ENCODE results near the gene SLC13A1.

The SLC13A1 gene

DNA sequence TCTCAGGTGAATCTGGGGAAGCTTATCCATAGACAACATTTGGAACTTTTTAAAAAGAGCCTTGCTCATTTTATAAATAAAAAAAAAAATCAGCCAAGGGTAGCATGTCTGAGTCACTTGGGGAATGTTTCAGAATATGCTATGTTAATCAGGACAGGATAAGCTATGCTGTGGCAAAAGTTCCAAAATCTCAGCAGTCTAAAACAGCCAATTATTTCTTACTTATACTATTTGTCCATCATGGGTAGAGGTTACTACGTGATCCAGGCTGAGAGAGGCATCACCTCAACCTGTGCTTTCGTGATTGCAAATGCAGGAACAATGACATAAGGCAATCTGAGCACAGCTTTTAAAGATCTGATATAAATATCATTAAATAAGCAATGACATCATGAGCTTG is 6.5 kb downstream of the SLC13A1 start:
- DNase-seq: no peak

DNA sequence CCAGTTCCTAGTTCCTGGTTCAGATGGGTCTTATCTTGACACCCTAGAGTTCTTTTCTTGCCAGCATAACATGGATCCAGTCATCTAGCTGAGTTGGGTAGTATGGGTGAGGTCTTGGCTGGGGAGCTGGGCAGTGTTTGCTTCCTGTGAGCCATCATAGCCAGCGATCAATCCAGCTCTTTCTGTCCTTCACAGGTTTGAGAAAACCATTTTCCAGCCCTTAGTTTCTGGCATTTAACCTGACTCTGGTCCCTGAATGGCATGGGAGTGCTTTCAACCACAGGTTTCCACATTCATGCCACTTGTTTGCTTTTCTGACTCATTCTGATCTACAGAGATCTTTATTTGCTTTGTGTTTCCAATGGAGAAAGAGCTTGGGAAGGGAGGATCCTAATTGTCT is 8.6 kb downstream of the SLC13A1 start:
- DNase-seq: no peak

DNA sequence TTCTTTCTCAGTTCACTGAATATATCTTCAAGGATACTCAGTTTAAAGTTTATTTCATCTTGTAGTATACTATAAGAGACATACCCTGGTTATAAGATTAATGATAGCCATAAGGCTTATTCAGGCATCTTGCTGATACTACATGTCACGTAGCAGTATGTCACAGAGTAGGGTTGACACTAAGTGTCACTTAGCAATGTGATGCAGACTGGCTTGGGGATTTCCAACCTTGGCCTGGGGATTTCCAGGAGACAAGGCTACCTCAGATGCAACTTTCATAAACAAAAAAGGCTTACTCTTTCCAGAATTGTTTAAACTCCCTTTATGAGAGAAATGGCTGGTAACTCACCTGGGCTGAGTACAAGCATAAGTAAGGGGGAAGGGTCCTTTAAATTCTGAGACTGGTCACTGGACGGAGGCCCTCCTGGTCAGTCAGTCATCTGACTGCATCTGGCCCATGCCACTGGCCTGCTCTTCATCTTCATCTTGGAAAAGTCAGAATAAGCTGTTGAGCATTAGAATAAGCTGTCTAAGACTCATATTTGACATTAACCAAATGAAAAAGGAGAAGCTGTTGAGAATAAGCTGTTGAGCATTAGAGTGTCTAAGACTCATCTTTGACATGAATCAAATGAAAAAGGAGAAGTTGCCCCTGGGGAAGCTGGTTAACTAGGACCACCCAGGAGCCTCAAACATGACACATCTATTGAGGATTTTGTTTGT is 9.5 kb downstream of the SLC13A1 start:
- DNase-seq: peak; percentile 54

DNA sequence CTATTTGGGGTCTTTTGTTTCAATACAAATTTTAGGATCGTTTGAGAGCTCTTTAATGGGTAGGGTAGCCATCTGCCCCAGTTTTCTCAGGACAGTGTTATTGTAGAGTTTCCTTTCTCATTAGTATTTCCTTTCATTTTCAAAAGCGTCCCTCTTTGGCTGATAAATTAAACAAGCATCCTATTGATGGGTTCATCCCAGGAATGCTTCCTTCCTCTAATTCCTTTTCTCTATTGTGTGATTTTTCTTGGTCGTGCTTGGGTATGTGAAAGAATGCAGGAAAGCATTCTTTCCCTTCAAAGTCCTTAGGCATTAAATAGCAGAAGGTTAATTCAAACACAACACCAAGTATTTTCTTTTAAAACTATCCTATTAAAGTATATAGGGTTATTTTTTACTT is 14.0 kb downstream of the SLC13A1 start:
- DNase-seq: no peak

DNA sequence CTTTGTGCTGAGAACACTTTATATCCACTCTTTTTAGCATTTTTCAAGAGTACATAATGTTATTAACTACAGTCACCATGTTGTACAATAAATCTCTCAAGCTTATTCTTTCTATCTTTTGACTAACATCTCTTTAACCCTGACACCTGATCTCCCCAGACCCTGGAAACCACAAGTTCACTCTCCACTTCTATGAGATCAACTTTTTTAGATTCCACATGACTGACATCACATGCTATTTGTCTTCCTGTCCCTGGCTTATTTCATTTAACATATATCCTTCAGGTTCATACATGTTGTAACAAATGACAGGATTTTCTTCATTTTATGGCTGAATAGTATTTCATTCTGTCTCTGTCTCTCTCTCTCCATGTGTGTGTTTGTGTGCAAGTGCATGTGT is 15.5 kb downstream of the SLC13A1 start:
- DNase-seq: no peak

DNA sequence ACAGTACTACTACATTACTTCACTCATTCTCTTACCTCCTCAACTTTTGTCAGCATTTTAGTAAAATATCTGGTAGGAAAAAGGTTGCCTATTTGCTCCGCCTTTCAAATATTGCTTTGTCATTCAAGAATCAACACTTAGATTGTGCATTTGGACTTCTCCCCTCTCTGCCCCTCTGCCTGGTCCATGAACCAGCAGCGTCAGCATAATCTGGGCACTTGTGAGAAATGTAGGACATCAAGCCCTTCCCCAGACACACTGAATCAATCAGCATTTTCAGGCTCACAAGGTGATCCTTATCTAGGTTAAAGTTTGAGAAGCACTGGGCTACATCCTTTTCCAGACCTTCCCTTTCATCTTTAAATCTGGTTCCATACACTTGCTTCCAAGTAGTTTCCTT is 16.3 kb downstream of the SLC13A1 start:
- DNase-seq: no peak

DNA sequence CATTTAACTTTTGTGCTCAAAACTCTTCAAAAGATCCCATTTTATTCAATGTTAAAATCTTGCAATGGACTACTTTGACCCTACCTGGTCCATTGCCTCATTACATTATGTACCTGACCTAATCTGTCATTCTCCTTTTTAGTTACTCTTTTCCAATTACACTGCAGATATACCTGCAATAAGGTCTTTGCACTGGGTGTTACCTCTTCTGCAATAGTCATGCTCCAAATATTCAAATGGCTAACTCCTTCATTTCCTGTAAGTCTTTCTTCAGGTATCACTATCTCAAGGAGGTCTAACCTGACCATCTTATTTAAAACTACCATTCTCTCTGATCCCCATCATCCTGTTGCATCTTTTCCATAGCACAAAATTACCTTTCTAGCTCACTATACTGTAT is 22.3 kb downstream of the SLC13A1 start:
- DNase-seq: no peak

DNA sequence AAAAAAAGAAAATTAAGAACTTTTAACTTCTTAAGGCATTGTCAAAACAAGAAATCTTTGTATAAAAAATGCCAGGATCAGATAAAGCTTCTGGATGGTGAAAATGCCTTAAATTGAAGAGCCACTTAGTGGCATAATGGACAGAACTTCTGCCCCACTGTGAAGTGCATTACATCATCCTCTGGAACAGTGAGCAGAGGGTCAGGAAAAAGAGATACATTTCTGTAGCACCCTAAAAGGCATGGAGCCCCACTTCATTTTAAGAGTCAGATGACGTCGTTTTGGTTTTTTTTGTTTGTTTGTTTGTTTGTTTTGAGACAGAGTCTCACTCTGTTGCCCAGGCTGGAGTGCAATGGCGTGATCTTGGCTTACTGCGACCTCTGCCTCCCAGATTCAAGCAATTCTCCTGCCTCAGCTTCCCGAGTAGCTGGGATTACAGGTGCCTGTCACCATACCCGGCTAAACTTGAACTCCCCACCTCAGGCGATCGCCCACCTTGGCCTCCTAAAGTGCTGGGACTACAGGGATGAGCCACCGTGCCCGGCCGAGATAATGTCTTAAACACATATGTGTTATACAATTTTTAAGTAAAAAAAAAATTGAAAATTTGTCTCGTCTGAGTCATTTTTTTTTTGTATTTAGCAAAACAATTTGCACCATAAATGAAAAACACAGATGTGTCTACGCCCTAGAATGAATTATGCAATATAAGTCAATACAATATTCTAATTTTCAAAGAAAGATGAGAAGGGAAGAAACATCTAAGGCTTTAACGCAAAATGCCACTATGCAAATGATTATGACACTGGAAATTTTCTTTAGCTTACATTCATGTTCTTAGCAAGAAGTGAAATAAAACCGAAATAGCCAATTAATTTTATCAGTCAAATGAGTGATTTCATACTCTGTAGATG is 29.2 kb downstream of the SLC13A1 start:
- no peak for DNase-seq

DNA sequence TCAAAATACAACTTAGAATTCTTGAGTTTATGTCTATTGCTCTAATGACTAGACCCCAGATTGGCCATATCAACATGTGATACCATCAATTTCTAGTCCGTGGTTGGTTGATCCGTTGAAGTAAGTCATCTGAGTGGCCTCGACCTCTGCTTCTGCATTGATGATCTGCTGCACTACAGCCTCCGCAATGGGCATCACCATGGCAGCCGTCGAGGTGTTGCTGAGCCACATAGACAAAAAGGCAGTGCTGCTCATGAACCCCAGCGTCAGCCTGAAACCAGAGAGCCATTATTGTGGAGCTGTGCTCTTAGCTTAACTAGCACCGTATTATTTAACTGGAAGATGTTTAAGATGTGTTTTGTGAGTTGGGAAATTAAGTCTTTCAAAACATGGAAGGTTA is 30.7 kb downstream of the SLC13A1 start:
- no peak for DNase-seq

DNA sequence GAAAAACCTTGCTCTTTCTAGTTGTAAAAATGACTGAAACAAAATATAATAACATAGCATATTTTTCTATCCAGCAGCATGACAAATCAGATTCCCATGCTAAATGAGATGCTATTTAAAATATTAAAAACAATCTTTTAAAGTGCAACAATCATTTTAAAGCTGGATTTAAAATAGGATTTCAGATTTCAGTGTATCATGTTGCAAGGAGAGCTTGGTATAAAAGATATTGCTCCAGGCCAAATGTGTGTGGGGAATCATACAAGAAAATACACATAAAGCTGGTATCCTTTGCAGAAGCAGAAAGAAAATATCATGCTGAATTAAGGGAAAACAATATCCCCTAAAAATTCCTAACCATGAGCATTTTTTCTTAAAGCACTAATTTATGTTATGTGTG is 42.2 kb downstream of the SLC13A1 start:
- no peak for DNase-seq

DNA sequence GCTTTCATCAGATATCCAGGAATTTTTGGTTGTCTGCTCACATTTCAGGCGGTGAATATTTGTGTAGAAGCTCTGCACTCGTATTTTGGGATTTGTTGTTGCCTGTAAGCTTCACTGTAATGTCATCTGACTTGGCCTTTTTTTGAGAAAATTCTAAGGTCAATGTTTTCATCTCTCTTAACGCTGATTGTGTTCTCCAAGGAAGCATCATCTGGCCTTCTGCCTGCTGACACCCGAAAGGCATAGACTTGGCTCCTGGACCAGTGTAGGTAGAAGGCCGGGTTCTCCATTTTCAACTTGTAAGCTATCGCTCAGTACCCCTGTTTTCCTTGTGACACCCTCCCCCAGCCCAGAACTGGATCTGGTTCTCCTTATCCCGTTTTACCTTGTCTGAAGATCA is 44.2 kb downstream of the SLC13A1 start:
- DNase-seq: no peak

DNA sequence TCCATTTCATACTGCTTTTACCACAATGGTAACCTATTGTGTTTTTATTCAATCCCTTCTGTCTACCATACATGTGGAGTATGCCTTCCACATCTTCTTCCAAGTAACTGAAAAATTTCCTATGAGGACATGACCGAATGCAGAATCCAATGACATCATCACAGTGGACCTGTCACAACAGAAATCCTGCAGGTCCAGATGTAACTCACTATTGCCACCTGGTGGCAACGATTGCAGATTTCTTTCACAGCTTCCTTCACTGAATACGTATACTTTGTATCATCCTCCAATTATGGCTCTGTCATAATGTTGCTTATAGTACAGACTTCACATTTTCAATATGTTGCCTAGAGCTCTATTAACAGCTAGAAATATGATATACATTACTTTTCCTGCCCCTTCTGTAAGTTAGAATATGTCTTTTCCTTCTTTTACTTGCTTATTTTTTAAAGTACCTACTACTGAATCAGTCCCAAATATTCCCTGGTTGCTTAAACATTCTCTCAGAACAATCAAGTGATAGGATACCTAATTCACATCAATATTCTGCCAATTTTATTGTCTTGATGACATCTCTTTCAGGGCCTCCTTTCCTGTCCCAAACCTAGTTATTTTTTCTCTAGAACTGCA is 45.4 kb downstream of the SLC13A1 start:
- peak; percentile 66 for DNase-seq

DNA sequence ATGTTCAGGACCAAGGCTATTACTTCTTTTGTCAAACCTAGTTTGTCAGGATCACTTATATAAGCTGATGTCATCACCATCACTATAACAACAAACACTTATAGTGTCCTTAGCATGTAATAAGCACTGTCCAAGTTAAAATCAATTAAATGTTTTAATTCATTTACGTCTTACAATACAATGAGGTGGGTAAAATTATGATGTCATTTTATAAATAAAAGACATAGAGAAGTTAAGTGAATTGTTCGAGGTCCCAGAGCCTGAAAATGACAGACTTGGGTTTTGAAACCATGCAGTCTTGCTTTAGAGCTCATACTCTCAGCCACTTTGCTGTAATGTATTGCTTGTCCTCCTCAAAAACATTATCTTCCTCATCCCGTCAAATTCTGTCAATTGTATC is 48.3 kb downstream of the SLC13A1 start:
- no peak for DNase-seq

DNA sequence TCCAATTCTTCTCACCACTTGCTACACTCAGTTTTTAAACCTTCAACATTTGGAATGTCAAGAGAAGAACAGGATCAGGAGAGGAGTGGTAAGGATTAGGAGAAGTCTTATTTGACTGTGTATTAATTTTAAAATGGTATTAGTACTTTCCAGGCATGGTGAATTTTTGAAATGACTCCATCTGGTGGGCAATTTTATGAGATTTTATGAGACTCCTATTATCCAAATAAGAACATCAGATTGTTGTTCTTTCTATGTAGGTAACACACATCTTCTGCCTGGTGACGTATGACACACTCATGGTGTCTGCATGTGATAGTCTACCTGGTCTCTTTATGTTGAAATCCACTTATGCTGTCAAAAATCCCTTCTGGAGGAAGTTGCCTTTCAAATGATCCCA is 51.0 kb downstream of the SLC13A1 start:
- DNase-seq: no peak

DNA sequence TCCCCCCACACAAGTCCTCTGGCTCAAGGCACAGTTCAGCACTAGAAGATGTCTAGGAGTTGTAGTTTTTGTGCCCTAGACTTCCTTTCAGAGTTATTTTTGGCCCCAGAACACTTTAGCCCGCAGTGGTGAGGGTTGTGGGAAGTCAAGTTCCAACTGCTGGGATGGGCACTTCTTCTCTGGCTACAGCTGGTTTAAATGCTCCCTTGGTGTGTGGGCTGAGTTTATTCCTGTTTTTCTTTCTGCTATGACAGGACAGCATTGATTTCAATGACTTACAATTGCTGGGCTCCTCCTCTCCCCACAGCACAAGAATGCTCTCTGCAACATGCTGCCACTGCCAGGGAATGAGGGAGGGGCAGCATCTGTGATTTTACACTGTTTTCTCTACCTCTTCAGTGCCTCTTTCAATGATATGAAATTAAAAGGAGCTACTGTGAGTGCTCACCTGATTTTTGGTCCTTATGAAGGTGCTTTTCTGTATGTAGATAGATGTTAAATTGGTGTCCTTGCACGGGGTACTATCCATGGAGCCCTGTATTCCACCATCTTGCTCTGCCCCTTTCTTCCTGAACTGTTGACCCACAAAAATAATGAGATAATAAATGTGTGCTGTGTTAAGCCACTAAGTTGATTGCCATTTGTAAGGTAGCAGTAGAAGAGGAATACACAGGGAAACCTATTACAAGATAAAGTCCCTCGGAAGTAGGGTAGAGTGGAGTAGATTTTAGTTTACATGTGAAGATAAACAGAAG is 56.3 kb downstream of the SLC13A1 start:
- DNase-seq: no peak

DNA sequence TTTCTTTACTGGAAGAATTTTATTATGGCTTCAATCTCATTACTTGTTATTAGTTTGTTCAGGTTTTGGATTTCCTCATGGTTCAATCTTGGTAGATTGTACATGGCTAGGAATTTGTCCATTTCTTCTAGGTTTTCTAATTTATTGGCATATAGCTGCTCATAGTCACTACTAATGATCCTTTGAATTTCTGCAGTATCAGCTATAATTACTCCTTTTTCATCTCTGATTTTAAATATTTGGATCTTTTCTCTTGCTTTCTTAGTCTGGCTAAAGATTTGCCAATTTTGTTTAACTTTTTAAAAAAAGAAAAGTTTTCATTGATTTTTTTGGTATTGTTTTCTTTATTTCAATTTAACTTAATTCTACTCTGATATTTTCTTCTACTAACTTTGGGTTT is 59.2 kb downstream of the SLC13A1 start:
- no peak for DNase-seq

DNA sequence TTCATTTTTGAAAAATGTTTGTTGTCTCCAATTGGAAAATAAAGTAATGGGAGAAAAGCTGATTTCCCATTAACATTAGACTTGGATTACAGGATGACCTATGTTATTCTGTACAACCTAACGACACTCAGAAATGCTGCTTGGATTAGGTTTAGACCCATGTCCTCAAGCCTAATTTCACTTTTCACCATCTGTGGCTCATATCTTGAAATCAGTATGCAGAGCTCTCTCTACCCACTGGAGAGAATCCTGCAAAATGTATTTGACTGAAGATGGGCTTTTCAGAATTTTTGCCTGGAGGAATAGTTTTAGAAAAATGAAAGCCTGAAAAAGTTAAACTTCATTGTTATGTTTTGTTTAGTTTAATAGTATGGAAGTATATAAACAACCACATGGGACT is 63.8 kb downstream of the SLC13A1 start:
- DNase-seq: no peak

DNA sequence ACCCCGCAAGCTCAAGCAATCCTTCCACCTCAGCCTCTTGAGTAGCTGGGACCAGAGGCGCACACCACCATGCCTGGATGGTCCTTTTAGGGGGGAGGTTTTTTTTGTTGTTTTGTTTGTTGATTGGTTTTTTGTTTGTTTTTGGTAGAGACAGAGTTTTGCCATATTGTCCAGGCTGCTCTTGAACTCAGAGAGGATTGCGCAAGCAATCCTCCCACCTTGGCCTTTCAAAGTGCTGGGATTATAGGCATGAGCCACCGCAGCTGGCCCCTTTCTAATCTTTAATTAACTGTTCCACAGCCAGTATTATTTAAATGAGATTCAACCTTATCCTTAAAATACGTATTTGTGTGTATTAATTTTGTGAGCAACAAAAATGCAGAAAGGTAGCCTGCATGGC is 65.8 kb downstream of the SLC13A1 start:
- DNase-seq: no peak

DNA sequence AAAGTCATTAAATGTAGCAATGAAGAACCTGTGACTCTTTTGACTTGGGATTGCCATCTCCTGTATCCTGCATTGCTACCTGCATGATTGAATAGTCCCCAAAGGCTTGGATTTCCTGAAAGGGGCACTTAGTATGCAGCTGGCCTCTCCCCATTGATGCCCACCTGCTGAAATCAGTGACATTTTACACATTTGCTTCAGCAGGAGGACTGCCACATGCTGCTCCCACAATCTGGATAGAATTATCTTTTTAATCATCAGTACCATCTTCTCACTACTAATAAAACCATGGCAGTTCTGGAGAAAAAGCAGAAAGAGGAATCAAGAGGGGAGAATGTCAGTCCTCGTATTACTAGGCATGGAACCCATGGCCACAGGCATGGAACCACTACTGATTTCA is 67.8 kb downstream of the SLC13A1 start:
- no peak for DNase-seq

DNA sequence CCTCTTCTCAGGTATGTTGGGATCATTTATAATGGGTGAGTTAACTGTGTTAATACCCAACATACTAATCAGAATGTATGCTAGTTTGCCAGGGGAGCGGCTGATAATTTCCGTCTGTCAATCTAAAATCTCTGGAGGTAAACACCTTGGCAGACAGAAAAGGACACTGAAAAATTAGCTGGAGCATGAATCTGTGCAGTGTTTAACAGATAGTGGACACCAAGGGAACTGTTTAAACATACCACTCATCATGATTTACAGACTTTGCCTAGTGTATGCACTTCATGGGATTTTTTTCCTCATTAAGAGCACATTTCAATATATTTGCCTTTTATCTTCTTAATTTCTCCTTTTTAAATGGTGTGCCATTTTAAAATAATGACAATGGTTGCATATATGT is 68.2 kb downstream of the SLC13A1 start:
- DNase-seq: no peak

DNA sequence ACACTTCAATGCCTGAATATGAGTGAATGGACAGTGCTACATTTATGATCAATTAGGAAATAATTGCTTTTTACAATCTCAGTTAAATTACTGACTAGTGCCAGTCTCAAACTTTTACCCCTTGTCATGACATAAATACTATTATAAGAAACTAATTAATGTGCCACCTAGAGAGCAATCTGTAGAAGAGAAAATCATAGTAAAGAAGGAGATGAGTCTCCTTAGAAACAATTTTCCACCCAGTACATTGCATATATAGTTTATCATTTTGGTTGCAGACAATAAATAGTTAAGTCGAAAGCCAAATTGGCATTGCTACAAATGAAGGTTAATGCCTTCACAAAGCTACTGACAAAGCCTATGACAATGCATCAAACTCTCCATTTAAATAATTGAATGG is 68.6 kb downstream of the SLC13A1 start:
- DNase-seq: no peak

DNA sequence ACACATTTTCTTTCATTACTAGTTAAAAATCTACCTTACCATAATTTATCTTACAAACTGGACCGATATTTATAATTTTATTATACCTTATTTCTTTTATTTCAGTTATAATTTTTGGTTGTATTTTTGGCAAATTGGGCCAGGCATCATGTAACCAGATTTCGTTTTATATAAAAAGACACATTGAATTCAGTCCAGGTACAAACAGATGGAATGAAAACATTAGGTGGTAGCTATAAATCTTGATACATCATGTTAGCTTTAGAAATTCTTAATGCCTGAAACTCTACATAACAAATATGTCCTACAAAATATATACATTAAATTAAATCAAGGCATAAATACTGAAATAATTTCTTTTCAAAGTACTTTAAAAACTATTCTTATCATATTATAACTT is 73.1 kb downstream of the SLC13A1 start:
- no peak for DNase-seq

DNA sequence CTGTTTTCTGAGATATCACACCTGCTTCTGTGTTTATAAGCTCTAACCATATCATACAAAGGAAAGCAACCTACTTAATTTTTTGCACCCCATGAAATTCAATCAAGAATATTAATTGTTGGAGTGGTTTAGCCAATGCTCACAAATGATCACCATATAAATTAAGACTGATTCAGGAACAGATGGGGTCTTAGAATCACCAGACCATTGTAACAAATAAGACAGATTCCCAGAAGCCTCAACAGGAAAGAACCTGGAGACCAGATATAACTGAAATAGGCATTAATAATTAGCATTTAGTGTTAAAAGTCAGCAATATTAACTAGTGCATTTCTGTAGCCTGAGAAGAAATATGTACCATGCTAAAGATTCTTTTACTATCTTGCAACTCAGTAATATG is 73.6 kb downstream of the SLC13A1 start:
- DNase-seq: no peak
